Fibroblast of mammary gland (primary cell): ENCODE measurements around the gene DYSF.

Experiments used
- DNase-seq: peaks from one replicate; pipeline ENCODE4 v3.0.0-alpha.2; 2010; ENCODE audit warnings: low read depth
- H3K4me3 ChIP-seq: 2 replicates; pipeline ENCODE4 v1.5.1; 2011; ENCODE audit warnings: low read depth, mild to moderate bottlenecking, low read length, moderate library complexity; ENCODE audit not compliant: control insufficient read depth
- TF ChIP-seq, protein P1 (sequence below): conservative IDR thresholded peaks from 2 replicates; pipeline ENCODE4 v1.5.1; 2011; ENCODE audit warnings: low read depth, low read length, inconsistent platforms; ENCODE audit not compliant: control insufficient read depth, insufficient read depth

The DYSF gene

GRCh38 chr2:71532327-71532726 is 79.0 kb downstream of the DYSF start:
- no peak overlapping the region for H3K4me3 ChIP-seq
- TF ChIP-seq, protein P1, sequence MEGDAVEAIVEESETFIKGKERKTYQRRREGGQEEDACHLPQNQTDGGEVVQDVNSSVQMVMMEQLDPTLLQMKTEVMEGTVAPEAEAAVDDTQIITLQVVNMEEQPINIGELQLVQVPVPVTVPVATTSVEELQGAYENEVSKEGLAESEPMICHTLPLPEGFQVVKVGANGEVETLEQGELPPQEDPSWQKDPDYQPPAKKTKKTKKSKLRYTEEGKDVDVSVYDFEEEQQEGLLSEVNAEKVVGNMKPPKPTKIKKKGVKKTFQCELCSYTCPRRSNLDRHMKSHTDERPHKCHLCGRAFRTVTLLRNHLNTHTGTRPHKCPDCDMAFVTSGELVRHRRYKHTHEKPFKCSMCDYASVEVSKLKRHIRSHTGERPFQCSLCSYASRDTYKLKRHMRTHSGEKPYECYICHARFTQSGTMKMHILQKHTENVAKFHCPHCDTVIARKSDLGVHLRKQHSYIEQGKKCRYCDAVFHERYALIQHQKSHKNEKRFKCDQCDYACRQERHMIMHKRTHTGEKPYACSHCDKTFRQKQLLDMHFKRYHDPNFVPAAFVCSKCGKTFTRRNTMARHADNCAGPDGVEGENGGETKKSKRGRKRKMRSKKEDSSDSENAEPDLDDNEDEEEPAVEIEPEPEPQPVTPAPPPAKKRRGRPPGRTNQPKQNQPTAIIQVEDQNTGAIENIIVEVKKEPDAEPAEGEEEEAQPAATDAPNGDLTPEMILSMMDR = no peak
- no peak for DNase-seq

GRCh38 chr2:71534201-71534600 is 80.8 kb downstream of the DYSF start:
- TF ChIP-seq, protein P1 = no peak
- DNase-seq = no peak
- no peak overlapping the region for H3K4me3 ChIP-seq

GRCh38 chr2:71534826-71535225 is 81.5 kb downstream of the DYSF start:
- TF ChIP-seq, protein P1 = no peak
- no peak for DNase-seq
- no peak overlapping the region for H3K4me3 ChIP-seq

DNA sequence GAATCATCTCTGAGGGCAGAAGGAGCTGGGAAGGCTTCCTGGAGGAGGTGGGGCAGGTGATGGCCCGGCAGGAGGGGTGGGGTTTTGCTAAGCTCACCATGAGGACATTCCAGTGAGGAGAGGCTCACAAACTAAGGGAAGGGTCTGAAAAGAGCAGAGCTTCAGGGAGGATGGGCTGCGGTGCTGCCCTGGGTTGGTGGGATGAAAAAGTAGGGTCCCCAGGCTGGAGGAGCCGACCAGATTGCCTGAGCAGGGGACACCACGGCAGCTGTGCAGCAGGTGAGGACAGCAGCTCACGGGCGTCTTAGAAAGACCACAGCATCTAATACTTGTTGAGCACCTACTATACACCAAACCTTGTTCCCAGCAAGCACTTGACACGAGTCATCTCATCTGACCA is 82.2 kb downstream of the DYSF start:
- TF ChIP-seq, protein P1 = no peak
- no peak overlapping the region for H3K4me3 ChIP-seq
- DNase-seq = no peak

DNA sequence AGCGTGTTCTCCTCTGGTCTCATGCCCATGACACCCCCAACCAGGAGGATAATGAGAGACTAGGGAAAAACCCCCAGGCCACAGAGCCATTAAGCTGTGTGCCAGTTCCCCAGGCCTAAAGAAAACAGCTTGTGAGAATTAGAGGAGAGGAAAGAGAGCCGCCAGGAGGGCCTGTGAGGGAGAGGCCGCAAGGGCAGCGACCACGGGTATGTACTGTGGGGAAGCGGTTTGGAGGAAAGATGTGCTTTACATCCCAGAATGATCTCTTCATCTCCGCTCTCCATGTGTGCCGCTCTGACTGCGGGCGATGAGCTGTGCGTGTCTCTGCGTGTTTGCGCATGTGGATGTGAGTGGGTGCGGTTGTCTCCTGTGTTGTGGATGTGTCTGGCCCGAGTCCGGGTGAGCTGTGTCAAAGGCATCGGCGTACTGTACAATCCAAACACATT is 82.9 kb downstream of the DYSF start:
- TF ChIP-seq, protein P1 = no peak
- H3K4me3 ChIP-seq = no peak overlapping the region
- DNase-seq = no peak

- no peak for DNase-seq
- no peak overlapping the region for H3K4me3 ChIP-seq
- TF ChIP-seq, protein P1 = no peak
These were observed 84.9 kb downstream of the DYSF start for GRCh38 chr2:71538241-71538640.

- TF ChIP-seq, protein P1 = no peak
- DNase-seq = no peak
- H3K4me3 ChIP-seq = no peak overlapping the region
These were observed 85.4 kb downstream of the DYSF start for GRCh38 chr2:71538656-71539265.
